ENCODE data around the gene DHRS11.

- TF ChIP-seq, protein P1, sequence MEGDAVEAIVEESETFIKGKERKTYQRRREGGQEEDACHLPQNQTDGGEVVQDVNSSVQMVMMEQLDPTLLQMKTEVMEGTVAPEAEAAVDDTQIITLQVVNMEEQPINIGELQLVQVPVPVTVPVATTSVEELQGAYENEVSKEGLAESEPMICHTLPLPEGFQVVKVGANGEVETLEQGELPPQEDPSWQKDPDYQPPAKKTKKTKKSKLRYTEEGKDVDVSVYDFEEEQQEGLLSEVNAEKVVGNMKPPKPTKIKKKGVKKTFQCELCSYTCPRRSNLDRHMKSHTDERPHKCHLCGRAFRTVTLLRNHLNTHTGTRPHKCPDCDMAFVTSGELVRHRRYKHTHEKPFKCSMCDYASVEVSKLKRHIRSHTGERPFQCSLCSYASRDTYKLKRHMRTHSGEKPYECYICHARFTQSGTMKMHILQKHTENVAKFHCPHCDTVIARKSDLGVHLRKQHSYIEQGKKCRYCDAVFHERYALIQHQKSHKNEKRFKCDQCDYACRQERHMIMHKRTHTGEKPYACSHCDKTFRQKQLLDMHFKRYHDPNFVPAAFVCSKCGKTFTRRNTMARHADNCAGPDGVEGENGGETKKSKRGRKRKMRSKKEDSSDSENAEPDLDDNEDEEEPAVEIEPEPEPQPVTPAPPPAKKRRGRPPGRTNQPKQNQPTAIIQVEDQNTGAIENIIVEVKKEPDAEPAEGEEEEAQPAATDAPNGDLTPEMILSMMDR (IDR thresholded peaks at IDR 0.05; ENCODE audit: insufficient read depth, low read depth, low read length): no peak
- TF ChIP-seq EZH2 (IDR thresholded peaks at IDR 0.05; ENCODE audit: insufficient read depth, low read length): no peak
These were observed 35.4 kb downstream of the DHRS11 start for GRCh38 chr17:36627101-36627500.

Data from astrocyte (in vitro differentiated cells and primary cell).